ENCODE measurements around the gene APOBEC4. TPM values are rescaled to one million over a fixed set of nuclear protein-coding genes. Genes with fewer than 3 reads are reported as not detected.

Gene APOBEC4
- total RNA-seq, 1 experiment from 2014 or later, result not detected

GRCh38 chr1:183678819-183679218, 25.7 kb upstream of the APOBEC4 start:
- H4K20me1 ChIP-seq (ENCODE audit: insufficient read depth), result no peaks in the 10 kb centered on the region
- no TSS peak for BruUV-seq (replicated peaks)
- intact Hi-C loops (cut with micrococcal nuclease), result loop anchor here (5.0 kb wide), 1 partner anchor 397 kb away; no protein-coding TSS in a partner anchor
- ChIA-PET RAD21 (ENCODE audit: low non-redundant PET in 1 of 2, low total read pairs in 2 of 2, uncharacterized antibody in 2 of 2, unreplicated experiment in 2 of 2) (no interaction called here), POLR2A (no interaction called here), CTCF (no interaction called here)
- H3K79me2 ChIP-seq (ENCODE audit: insufficient read depth, low read length), result no peaks in the 10 kb centered on the region
- H3K4me1 ChIP-seq (ENCODE audit: control insufficient read depth in 1 of 2, insufficient read depth in 2 of 2, low read length in 2 of 2), result no peaks in the 10 kb centered on the region
- H3K27ac ChIP-seq (ENCODE audit: low read depth, low read length), result no peak overlapping the region
- ATAC-seq (no peak), DNase-seq (ENCODE audit: low read depth, low spot score) (no peak)
- H3K27me3 ChIP-seq (ENCODE audit: insufficient read depth, low read length), result no peaks in the 10 kb centered on the region
- no peak overlapping the region for H3K4me3 ChIP-seq (replicated peaks in 1 of 2; ENCODE audit: low read depth in 1 of 2, low read length in 2 of 2)
- no peak overlapping the region for H3K4me2 ChIP-seq (ENCODE audit: low read length)
- H2AFZ ChIP-seq (ENCODE audit: low read depth, low read length, poor library complexity, severe bottlenecking), result no peak overlapping the region
- H3K9me2 ChIP-seq (ENCODE audit: insufficient read depth), result no peaks in the 10 kb centered on the region
- no peak for TF ChIP-seq EZH2 (IDR thresholded peaks at IDR 0.05)
- no peak for TF ChIP-seq FOSL1 (IDR thresholded peaks at IDR 0.05; ENCODE audit: low read depth)
- no peak for TF ChIP-seq MAX (IDR thresholded peaks at IDR 0.05)
- no peak for TF ChIP-seq SRF (IDR thresholded peaks at IDR 0.05; ENCODE audit: low read depth)
- TF ChIP-seq POLR2A (IDR thresholded peaks at IDR 0.05; ENCODE audit: borderline replicate concordance, extremely low read depth, insufficient read depth, insufficient read length), result no peak
- TF ChIP-seq ZBTB33 (IDR thresholded peaks at IDR 0.05; ENCODE audit: extremely low read depth, insufficient replicate concordance, low read length), result no peak
- TF ChIP-seq POLR2AphosphoS5 (IDR thresholded peaks at IDR 0.05; ENCODE audit: low read depth, low read length), result no peak
- TF ChIP-seq JUND (IDR thresholded peaks at IDR 0.05), result no peak
- no peak for TF ChIP-seq REST (IDR thresholded peaks at IDR 0.05; ENCODE audit: low read depth)
- TF ChIP-seq CBX3 (IDR thresholded peaks at IDR 0.05; ENCODE audit: low read depth), result no peak
- TF ChIP-seq ELF1 (IDR thresholded peaks at IDR 0.05; ENCODE audit: borderline replicate concordance, low read depth), result no peak
- no peaks in the 10 kb centered on the region for H3K36me3 ChIP-seq (ENCODE audit: control insufficient read depth in 1 of 2, insufficient read depth in 2 of 2, low read length in 2 of 2)
- no peak overlapping the region for H3K9ac ChIP-seq (ENCODE audit: low read length)
- H3K9me3 ChIP-seq (ENCODE audit: control insufficient read depth in 1 of 2, insufficient read depth in 1 of 2, low read depth in 1 of 2, low read length in 2 of 2), result no peaks in the 10 kb centered on the region
